NK-92 treated with Interleukin-12 subunit alpha and Interleukin-12 subunit beta, amount 100 ng/mL, for 24 hours (cell line): Measurements from ENCODE around the gene TTBK1.

Experiments
- DNase-seq: peaks from one replicate; lab custom pipeline; 2025; lab: John Stamatoyannopoulos, UW

TTBK1 gene

GRCh38 chr6:43255408-43256054, 12.2 kb downstream of the TTBK1 start:
- no peak for DNase-seq

- no peak for DNase-seq
Observed at GRCh38 chr6:43256670-43257366, 13.5 kb downstream of the TTBK1 start.

- no peak for DNase-seq
Observed at GRCh38 chr6:43257367-43258145, 14.3 kb downstream of the TTBK1 start.

- DNase-seq = no peak
Observed at GRCh38 chr6:43258180-43258579, 14.9 kb downstream of the TTBK1 start.

GRCh38 chr6:43258807-43259686, 15.8 kb downstream of the TTBK1 start:
- DNase-seq = no peak

GRCh38 chr6:43260791-43261190, 17.5 kb downstream of the TTBK1 start:
- no peak for DNase-seq

GRCh38 chr6:43261198-43261597, 17.9 kb downstream of the TTBK1 start:
- DNase-seq = no peak

- DNase-seq = no peak
Observed at GRCh38 chr6:43262000-43262779, 18.9 kb downstream of the TTBK1 start.

- no peak for DNase-seq
Observed at GRCh38 chr6:43262780-43263313, 19.6 kb downstream of the TTBK1 start.

GRCh38 chr6:43263314-43264178, 20.3 kb downstream of the TTBK1 start:
- peak; percentile 61 for DNase-seq

- no peak for DNase-seq
Observed at GRCh38 chr6:43264599-43265145, 21.4 kb downstream of the TTBK1 start.

- DNase-seq = no peak
Observed at GRCh38 chr6:43265564-43265963, 22.3 kb downstream of the TTBK1 start.

- no peak for DNase-seq
Observed at GRCh38 chr6:43267619-43268354, 24.5 kb downstream of the TTBK1 start.

GRCh38 chr6:43268355-43268700, 25.0 kb downstream of the TTBK1 start:
- DNase-seq = no peak

- DNase-seq = no peak
Observed at GRCh38 chr6:43268782-43269272, 25.5 kb downstream of the TTBK1 start.

- DNase-seq = no peak
Observed at GRCh38 chr6:43269273-43270007, 26.2 kb downstream of the TTBK1 start.

GRCh38 chr6:43271103-43271815, 28.0 kb downstream of the TTBK1 start:
- DNase-seq = no peak

GRCh38 chr6:43271944-43272343, 28.7 kb downstream of the TTBK1 start:
- no peak for DNase-seq
